ENCODE measurements around the gene C8A. TPM values are rescaled to one million over a fixed set of nuclear protein-coding genes. Genes with fewer than 3 reads are reported as not detected.

C8A gene
- polyA plus RNA-seq, 4 donors = not detected

- DNase-seq (ENCODE audit: low read depth in 4 of 4, low spot score in 3 of 4) = no peak
Observed at GRCh38 chr1:56964349-56965017, 109.9 kb downstream of the C8A start.

GRCh38 chr1:56965191-56965590 is 110.6 kb downstream of the C8A start:
- no peak for DNase-seq (ENCODE audit: low read depth in 4 of 4, low spot score in 3 of 4)

- DNase-seq (ENCODE audit: low read depth in 4 of 4, low spot score in 3 of 4) = no peak
Observed at GRCh38 chr1:56965916-56966697, 111.5 kb downstream of the C8A start, which contains the start of gene C8B. TSS of gene C8B (minus strand) at chr1:56966015. CDS start at chr1:56965948, 67 bp downstream.

- DNase-seq (ENCODE audit: low read depth in 4 of 4, low spot score in 3 of 4) = no peak
Observed at GRCh38 chr1:56966698-56966999, 112.1 kb downstream of the C8A start.

GRCh38 chr1:56967355-56967754 is 112.8 kb downstream of the C8A start:
- DNase-seq (ENCODE audit: low read depth in 4 of 4, low spot score in 3 of 4) = no peak

Other genes with a start within 250 kb of the C8A start
- gene PRKAA2, start 209.5 kb upstream of the C8A start, polyA plus RNA-seq (ENCODE audit: insufficient read length in 4 of 4) = 10 to 100 TPM; 14.5 to 21.3 (median 16.7) TPM
- gene FYB2, start 35.4 kb upstream of the C8A start, polyA plus RNA-seq (ENCODE audit: insufficient read length in 4 of 4) = 1 to 10 TPM in 3 of 4 donors, under 1 TPM in 1; 0.77 to 1.4 (median 1.2) TPM
- under 1 TPM in 1 of 4 donors, not detected in 3; 0.03 TPM for gene C8B, start 111.2 kb downstream of the C8A start, polyA plus RNA-seq (ENCODE audit: insufficient read length in 4 of 4)